ENCODE measurements around the gene PSMG3.

DNA sequence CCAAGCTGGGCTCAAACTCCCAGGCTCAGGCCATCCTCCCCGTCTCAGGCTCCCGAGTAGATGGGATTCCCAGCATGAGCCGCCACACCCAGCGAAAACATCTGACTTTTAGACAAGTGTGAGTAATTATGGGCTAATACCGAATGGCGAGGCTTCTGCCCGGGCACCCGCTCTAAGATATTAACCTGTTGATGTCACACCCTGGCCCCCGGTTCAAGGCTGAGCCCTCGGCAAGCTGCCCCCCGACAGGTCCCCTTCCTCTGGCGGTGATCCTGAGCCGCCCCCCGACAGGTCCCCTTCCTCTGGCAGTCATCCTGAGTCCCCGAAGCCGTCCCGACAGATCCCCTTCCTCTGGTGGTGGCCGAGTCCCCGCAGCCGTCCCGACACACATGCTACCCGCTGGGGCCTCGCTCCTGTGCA is 5.2 kb downstream of the PSMG3 start:
- TF ChIP-seq POLR2A (IDR thresholded peaks at IDR 0.05), result no peak
- TF ChIP-seq, protein P1, sequence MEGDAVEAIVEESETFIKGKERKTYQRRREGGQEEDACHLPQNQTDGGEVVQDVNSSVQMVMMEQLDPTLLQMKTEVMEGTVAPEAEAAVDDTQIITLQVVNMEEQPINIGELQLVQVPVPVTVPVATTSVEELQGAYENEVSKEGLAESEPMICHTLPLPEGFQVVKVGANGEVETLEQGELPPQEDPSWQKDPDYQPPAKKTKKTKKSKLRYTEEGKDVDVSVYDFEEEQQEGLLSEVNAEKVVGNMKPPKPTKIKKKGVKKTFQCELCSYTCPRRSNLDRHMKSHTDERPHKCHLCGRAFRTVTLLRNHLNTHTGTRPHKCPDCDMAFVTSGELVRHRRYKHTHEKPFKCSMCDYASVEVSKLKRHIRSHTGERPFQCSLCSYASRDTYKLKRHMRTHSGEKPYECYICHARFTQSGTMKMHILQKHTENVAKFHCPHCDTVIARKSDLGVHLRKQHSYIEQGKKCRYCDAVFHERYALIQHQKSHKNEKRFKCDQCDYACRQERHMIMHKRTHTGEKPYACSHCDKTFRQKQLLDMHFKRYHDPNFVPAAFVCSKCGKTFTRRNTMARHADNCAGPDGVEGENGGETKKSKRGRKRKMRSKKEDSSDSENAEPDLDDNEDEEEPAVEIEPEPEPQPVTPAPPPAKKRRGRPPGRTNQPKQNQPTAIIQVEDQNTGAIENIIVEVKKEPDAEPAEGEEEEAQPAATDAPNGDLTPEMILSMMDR (IDR thresholded peaks at IDR 0.05), result no peak

All from Peyer's patch (tissue), 4 donors.